ENCODE measurements around the gene GXYLT1.

DNA sequence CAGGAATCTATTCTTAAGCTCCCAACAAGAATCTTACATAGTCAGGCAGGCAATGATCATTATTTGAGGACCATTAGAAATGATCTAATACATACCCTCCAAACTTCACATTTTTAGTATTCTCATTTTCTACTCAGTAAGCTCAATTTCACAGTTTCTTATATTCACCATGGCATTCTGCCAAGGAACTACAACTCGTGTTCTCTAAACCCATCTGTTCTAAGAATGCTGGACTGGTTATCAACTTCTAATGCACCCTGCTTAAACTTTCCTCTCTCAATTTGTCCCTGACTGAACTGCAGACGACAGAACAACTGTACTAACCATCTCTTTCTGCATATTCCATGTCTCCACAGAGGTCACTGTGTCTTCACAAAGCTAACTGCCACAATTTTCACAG lies 58.6 kb downstream of the GXYLT1 start:
- TF ChIP-seq, protein P1, sequence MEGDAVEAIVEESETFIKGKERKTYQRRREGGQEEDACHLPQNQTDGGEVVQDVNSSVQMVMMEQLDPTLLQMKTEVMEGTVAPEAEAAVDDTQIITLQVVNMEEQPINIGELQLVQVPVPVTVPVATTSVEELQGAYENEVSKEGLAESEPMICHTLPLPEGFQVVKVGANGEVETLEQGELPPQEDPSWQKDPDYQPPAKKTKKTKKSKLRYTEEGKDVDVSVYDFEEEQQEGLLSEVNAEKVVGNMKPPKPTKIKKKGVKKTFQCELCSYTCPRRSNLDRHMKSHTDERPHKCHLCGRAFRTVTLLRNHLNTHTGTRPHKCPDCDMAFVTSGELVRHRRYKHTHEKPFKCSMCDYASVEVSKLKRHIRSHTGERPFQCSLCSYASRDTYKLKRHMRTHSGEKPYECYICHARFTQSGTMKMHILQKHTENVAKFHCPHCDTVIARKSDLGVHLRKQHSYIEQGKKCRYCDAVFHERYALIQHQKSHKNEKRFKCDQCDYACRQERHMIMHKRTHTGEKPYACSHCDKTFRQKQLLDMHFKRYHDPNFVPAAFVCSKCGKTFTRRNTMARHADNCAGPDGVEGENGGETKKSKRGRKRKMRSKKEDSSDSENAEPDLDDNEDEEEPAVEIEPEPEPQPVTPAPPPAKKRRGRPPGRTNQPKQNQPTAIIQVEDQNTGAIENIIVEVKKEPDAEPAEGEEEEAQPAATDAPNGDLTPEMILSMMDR (IDR thresholded peaks at IDR 0.05), result no peak
- TF ChIP-seq POLR2A (IDR thresholded peaks at IDR 0.05) (no peak), EP300 (IDR thresholded peaks at IDR 0.05) (no peak)

Data from stomach (tissue), 4 donors.